ENCODE results near the gene ALKAL2. TPM values are rescaled to one million over a fixed set of nuclear protein-coding genes. Genes with fewer than 3 reads are reported as not detected.

The ALKAL2 gene
- total and polyA plus RNA-seq, 10 of the 15 experiments (the other 5 are each of a cell fraction or from before 2014, with no cell fraction given): 0.11 to 0.29 (median 0.11) TPM; not detected in 7

DNA sequence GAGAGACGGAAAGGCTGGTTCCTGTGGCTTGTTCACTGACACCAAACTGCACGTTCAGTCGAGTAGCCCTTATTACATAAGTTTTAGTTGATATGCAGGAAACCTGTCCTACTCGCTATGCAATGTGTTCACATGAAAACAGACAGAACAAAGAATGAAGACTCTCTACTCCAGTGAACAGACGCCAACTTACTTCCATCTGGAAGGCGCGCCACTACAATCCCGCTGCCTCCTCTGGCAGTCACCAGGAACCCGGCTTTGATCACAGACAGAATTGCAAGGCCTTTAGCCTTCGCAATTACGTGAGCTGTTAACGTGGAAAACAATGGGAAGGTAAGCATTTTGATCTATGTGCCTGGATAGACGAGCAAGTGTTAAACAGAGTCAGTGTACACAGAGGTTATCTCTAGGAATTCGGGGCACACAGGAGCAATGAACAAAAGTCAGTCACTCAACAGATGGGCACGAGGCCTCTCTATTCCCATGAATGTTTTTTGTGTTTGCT, 38.3 kb downstream of the ALKAL2 start:
- WGBS (ENCODE audit: insufficient coverage, insufficient replicate concordance, low lambda C conversion rate, missing lambda C conversion rate): 92% methylated on average over 15 of the region's 15 CpGs
- Histone ChIP-seq H3K9me3 (replicated peaks; ENCODE audit: control insufficient read depth, insufficient read depth, low read length) (no peaks in the 10 kb centered on the region), H3K27ac (ENCODE audit: control insufficient read depth, insufficient read depth) (no peak overlapping the region), H3K4me3 (no peak overlapping the region), H3K9ac (ENCODE audit: control insufficient read depth, insufficient read depth, low read length) (no peak overlapping the region), H3K79me2 (ENCODE audit: control insufficient read depth, insufficient read depth, low read length) (no peaks in the 10 kb centered on the region), H3K27me3 (replicated peaks in 1 of 2; ENCODE audit: control insufficient read depth in 2 of 2, insufficient read depth in 2 of 2, low read length in 1 of 2) (no peaks in the 10 kb centered on the region), H4K20me1 (ENCODE audit: control insufficient read depth, insufficient read depth) (no peaks in the 10 kb centered on the region), H3K36me3 (ENCODE audit: control insufficient read depth in 2 of 2, insufficient read depth in 2 of 2, low read length in 1 of 2) (no peaks in the 10 kb centered on the region; a peak in 1 of 4 replicates), H3K4me1 (ENCODE audit: control insufficient read depth, insufficient read depth, low read length) (no peaks in the 10 kb centered on the region), H3K4me2 (ENCODE audit: control insufficient read depth, insufficient read depth) (no peak overlapping the region), H2AFZ (ENCODE audit: control insufficient read depth, low read depth, low read length) (no peak overlapping the region)
- intact Hi-C loops (cut with micrococcal nuclease; ENCODE audit: unreplicated experiment): loop anchor here (5.0 kb wide), 1 partner anchor 1298 kb away; no protein-coding TSS in a partner anchor
- TF ChIP-seq, protein P1, sequence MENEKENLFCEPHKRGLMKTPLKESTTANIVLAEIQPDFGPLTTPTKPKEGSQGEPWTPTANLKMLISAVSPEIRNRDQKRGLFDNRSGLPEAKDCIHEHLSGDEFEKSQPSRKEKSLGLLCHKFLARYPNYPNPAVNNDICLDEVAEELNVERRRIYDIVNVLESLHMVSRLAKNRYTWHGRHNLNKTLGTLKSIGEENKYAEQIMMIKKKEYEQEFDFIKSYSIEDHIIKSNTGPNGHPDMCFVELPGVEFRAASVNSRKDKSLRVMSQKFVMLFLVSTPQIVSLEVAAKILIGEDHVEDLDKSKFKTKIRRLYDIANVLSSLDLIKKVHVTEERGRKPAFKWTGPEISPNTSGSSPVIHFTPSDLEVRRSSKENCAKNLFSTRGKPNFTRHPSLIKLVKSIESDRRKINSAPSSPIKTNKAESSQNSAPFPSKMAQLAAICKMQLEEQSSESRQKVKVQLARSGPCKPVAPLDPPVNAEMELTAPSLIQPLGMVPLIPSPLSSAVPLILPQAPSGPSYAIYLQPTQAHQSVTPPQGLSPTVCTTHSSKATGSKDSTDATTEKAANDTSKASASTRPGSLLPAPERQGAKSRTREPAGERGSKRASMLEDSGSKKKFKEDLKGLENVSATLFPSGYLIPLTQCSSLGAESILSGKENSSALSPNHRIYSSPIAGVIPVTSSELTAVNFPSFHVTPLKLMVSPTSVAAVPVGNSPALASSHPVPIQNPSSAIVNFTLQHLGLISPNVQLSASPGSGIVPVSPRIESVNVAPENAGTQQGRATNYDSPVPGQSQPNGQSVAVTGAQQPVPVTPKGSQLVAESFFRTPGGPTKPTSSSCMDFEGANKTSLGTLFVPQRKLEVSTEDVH (IDR thresholded peaks at IDR 0.05; ENCODE audit: low read depth, partially characterized antibody): no peak
- TF ChIP-seq MTA3 (IDR thresholded peaks at IDR 0.05; ENCODE audit: borderline replicate concordance, low read length) (no peak), NR2C2 (IDR thresholded peaks at IDR 0.05; ENCODE audit: borderline replicate concordance, control insufficient read depth, insufficient read length, low read depth) (no peak), RFX5 (IDR thresholded peaks at IDR 0.05; ENCODE audit: low read depth, low read length) (no peak), RUNX3 (IDR thresholded peaks at IDR 0.05; ENCODE audit: low read length) (no peak)
- TF ChIP-seq, protein P2, sequence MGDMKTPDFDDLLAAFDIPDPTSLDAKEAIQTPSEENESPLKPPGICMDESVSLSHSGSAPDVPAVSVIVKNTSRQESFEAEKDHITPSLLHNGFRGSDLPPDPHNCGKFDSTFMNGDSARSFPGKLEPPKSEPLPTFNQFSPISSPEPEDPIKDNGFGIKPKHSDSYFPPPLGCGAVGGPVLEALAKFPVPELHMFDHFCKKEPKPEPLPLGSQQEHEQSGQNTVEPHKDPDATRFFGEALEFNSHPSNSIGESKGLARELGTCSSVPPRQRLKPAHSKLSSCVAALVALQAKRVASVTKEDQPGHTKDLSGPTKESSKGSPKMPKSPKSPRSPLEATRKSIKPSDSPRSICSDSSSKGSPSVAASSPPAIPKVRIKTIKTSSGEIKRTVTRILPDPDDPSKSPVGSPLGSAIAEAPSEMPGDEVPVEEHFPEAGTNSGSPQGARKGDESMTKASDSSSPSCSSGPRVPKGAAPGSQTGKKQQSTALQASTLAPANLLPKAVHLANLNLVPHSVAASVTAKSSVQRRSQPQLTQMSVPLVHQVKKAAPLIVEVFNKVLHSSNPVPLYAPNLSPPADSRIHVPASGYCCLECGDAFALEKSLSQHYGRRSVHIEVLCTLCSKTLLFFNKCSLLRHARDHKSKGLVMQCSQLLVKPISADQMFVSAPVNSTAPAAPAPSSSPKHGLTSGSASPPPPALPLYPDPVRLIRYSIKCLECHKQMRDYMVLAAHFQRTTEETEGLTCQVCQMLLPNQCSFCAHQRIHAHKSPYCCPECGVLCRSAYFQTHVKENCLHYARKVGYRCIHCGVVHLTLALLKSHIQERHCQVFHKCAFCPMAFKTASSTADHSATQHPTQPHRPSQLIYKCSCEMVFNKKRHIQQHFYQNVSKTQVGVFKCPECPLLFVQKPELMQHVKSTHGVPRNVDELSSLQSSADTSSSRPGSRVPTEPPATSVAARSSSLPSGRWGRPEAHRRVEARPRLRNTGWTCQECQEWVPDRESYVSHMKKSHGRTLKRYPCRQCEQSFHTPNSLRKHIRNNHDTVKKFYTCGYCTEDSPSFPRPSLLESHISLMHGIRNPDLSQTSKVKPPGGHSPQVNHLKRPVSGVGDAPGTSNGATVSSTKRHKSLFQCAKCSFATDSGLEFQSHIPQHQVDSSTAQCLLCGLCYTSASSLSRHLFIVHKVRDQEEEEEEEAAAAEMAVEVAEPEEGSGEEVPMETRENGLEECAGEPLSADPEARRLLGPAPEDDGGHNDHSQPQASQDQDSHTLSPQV (IDR thresholded peaks at IDR 0.05): no peak
- ATAC-seq (no peak), FAIRE-seq (no peak), DNase-seq (ENCODE audit: low read depth, low spot score) (no peak)
- CTCF ChIA-PET: interaction anchor here (1.3 kb wide), 1 partner anchor 16 kb away, joined by 4 read pairs; no protein-coding TSS in a partner anchor
- POLR2A ChIA-PET: no interaction called here
- SMC1A ChIA-PET (ENCODE audit: uncharacterized antibody, unreplicated experiment): no interaction called here
- RAD21 ChIA-PET (ENCODE audit: unreplicated experiment): no interaction called here
- no TSS peak for BruUV-seq (replicated peaks)
- in situ Hi-C loops (cut with MboI): loop anchor here (10.0 kb wide), 1 partner anchor 385 kb away; no protein-coding TSS in a partner anchor

All from GM12878 (cell line).